Measurements from ENCODE around the gene FMNL2.

- TF ChIP-seq SP1 (IDR thresholded peaks at IDR 0.05), result no peak
- TF ChIP-seq L3MBTL2 (conservative IDR thresholded peaks at IDR 0.05), result no peak
- no peak for TF ChIP-seq NFRKB (IDR thresholded peaks at IDR 0.05)
- TF ChIP-seq BHLHE40 (IDR thresholded peaks at IDR 0.05; ENCODE audit: borderline replicate concordance), result no peak
- no peak for TF ChIP-seq FOXM1 (IDR thresholded peaks at IDR 0.05; ENCODE audit: borderline replicate concordance)
- no peak for TF ChIP-seq SUZ12 (IDR thresholded peaks at IDR 0.05)
- TF ChIP-seq ARNT (IDR thresholded peaks at IDR 0.05), result no peak
- no peak for TF ChIP-seq TARDBP (IDR thresholded peaks at IDR 0.05)
- TF ChIP-seq FOXA1 (IDR thresholded peaks at IDR 0.05), result no peak
Measured at GRCh38 chr2:152406836-152407161, 71.8 kb downstream of the FMNL2 start.

Measured in HEK293T (cell line).